CD14-positive monocyte (primary cell): ENCODE measurements around the gene SANBR. TPM values are rescaled to one million over a fixed set of nuclear protein-coding genes. Genes with fewer than 3 reads are reported as not detected.

Source experiments
- DNase-seq, 3 donors: peaks; one replicate each; pipeline ENCODE4 v3.0.0-alpha.2; 2011 to 2022
- H2AFZ ChIP-seq: 2 replicates; pipeline ENCODE4 v1.6.0; 2012; ENCODE audit warnings: mild to moderate bottlenecking, low read depth, low read length, inconsistent platforms; ENCODE audit not compliant: insufficient read depth, poor library complexity, severe bottlenecking
- H3K27ac ChIP-seq, 2 donors: 1 replicate in 1 of 2; 2 replicates in 1 of 2; pipeline ENCODE4 v1.5.1; 2012 to 2013; ENCODE audit warnings: low read length in 2 of 2, control low read depth in 1 of 2, inconsistent platforms in 1 of 2, low read depth in 1 of 2, mild to moderate bottlenecking in 1 of 2
- H3K27me3 ChIP-seq, 2 donors: one replicate each; pipeline versions ENCODE4 v1.6.0 to v1.6.1; 2011 to 2013; ENCODE audit warnings: low read length in 2 of 2; ENCODE audit not compliant: control insufficient read depth in 2 of 2, insufficient read depth in 2 of 2
- H3K36me3 ChIP-seq, 2 donors: replicated peaks in 1 of 2; 1 replicate in 1 of 2; 2 replicates in 1 of 2; pipeline versions ENCODE4 v1.5.1 to v1.6.1; 2012 to 2013; ENCODE audit warnings: low read length in 2 of 2, control low read depth in 1 of 2, inconsistent platforms in 1 of 2, mild to moderate bottlenecking in 1 of 2; ENCODE audit not compliant: insufficient read depth in 2 of 2, control insufficient read depth in 1 of 2
- H3K4me1 ChIP-seq, 2 donors: 1 replicate in 1 of 2; 2 replicates in 1 of 2; pipeline versions ENCODE4 v1.5.1 to v1.6.1; 2012 to 2013; ENCODE audit warnings: low read length in 2 of 2, control low read depth in 1 of 2, inconsistent platforms in 1 of 2, mild to moderate bottlenecking in 1 of 2, moderate library complexity in 1 of 2; ENCODE audit not compliant: insufficient read depth in 2 of 2, control insufficient read depth in 1 of 2
- H3K4me2 ChIP-seq: replicated peaks from 2 replicates; pipeline ENCODE3; 2012; ENCODE audit warnings: low read length, moderate library complexity, mild to moderate bottlenecking; ENCODE audit not compliant: poor library complexity, severe bottlenecking; ENCODE audit errors: extremely low read depth
- H3K4me3 ChIP-seq, 3 experiments: fragments of 200-600 bp in 1 of 3; sonication (generic) in 1 of 3; replicated peaks in 1 of 3; 1 replicate in 2 of 3; 2 replicates in 1 of 3; pipeline ENCODE4 v1.5.1; 2011 to 2013; ENCODE audit warnings: low read length in 3 of 3, mild to moderate bottlenecking in 3 of 3, control low read depth in 2 of 3, low read depth in 2 of 3, inconsistent platforms in 1 of 3, moderate library complexity in 1 of 3
- H3K79me2 ChIP-seq: 2 replicates; pipeline ENCODE4 v1.6.0; 2012; ENCODE audit warnings: mild to moderate bottlenecking, control low read depth, inconsistent platforms, low read length, moderate library complexity; ENCODE audit not compliant: insufficient read depth
- H3K9ac ChIP-seq: 2 replicates; pipeline ENCODE4 v1.6.0; 2017; ENCODE audit warnings: low read length, mild to moderate bottlenecking; ENCODE audit not compliant: insufficient read depth, poor library complexity, severe bottlenecking
- H3K9me3 ChIP-seq, 2 donors: replicated peaks in 1 of 2; 1 replicate in 1 of 2; 2 replicates in 1 of 2; pipeline versions ENCODE4 v1.5.1 to v1.6.1; 2012 to 2013; ENCODE audit warnings: low read length in 2 of 2, control low read depth in 1 of 2; ENCODE audit not compliant: control insufficient read depth in 1 of 2, insufficient read depth in 1 of 2
- H4K20me1 ChIP-seq: 2 replicates; pipeline ENCODE4 v1.6.0; 2012; ENCODE audit warnings: mild to moderate bottlenecking, low read length, control low read depth, moderate library complexity; ENCODE audit not compliant: insufficient read depth
- H3K27ac Mint-ChIP-seq, 7 donors: one replicate each; pipeline ENCODE4 v1.8.0; 2020; ENCODE audit warnings: mild to moderate bottlenecking in 7 of 7, mixed read lengths in 7 of 7, moderate library complexity in 6 of 7, inconsistent platforms in 2 of 7
- H3K27me3 Mint-ChIP-seq, 3 donors: one replicate each; pipeline ENCODE4 v1.8.0; 2021 to 2022; ENCODE audit warnings: low read depth in 3 of 3, mild to moderate bottlenecking in 3 of 3, mixed read lengths in 3 of 3, moderate library complexity in 3 of 3, inconsistent platforms in 1 of 3
- H3K36me3 Mint-ChIP-seq, 2 donors: one replicate each; pipeline ENCODE4 v1.8.0; 2020; ENCODE audit warnings: mixed read lengths in 2 of 2, inconsistent platforms in 1 of 2, mild to moderate bottlenecking in 1 of 2
- H3K4me1 Mint-ChIP-seq: one replicate; pipeline ENCODE4 v1.8.0; 2020; ENCODE audit warnings: mild to moderate bottlenecking, mixed read lengths
- H3K4me3 Mint-ChIP-seq, 2 donors: one replicate each; pipeline ENCODE4 v1.8.0; 2020; ENCODE audit warnings: mild to moderate bottlenecking in 2 of 2, mixed read lengths in 2 of 2, moderate library complexity in 1 of 2
- H3K9me3 Mint-ChIP-seq, 7 donors: one replicate each; pipeline ENCODE4 v1.8.0; 2020 to 2022; ENCODE audit warnings: mixed read lengths in 7 of 7, mild to moderate bottlenecking in 6 of 7, moderate library complexity in 6 of 7, inconsistent platforms in 2 of 7
- CTCF ChIP-seq: fragments of 200-600 bp; IDR thresholded peaks from one replicate; pipeline ENCODE4 v1.8.0; 2022; ENCODE audit warnings: antibody characterized with exemption, mild to moderate bottlenecking
- WGBS: methylation state at CpG from one replicate; pipeline ENCODE4 v1.1.5; 2013; ENCODE audit warnings: missing lambda C conversion rate; ENCODE audit not compliant: insufficient coverage; 5-methylcytosine and 5-hydroxymethylcytosine counted together
- intact Hi-C, 2 donors: fragments of 100-400 bp; cut with micrococcal nuclease; formaldehyde crosslinking; loops; one replicate each; pipeline versions ENCODE4 v1.15.0 to v1.15.1; 2023
- polyA plus RNA-seq, 3 donors: library from polyadenylated mRNA; depleted of rRNA in 1 of 3; unstranded in 2 of 3; stranded (reverse) in 1 of 3; fragments of 300-500 nt in 2 of 3; fragments of >200 nt in 1 of 3; fragmentation: Illumina TruSeq in 2 of 3; gene quantifications; 1 replicate in 2 of 3; 2 replicates in 1 of 3; pipeline ENCODE4 v1.2.3, GENCODE V29; 2012 to 2021

SANBR gene
- polyA plus RNA-seq, 3 donors, result 1.9 to 3.5 (median 3.4) TPM

- no peak overlapping the region for H3K27ac ChIP-seq
- H3K9me3 Mint-ChIP-seq, result peaks cover 0 to 2% (median 0%) of the 10 kb centered on the region in 7 donors
- H4K20me1 ChIP-seq, result no peaks in the 10 kb centered on the region
- peaks cover 26 to 44% of the 10 kb centered on the region in 2 donors for H3K36me3 Mint-ChIP-seq
- DNase-seq, result no peak
- no peaks in the 10 kb centered on the region for H3K27me3 ChIP-seq
- H3K79me2 ChIP-seq, result no peaks in the 10 kb centered on the region
- 93% methylated on average over 5 of the region's 8 CpGs for WGBS
- no peak overlapping the region for H3K27ac Mint-ChIP-seq
- no peak overlapping the region for H2AFZ ChIP-seq
- no peak overlapping the region for H3K9ac ChIP-seq
- TF ChIP-seq CTCF, result no peak
- no peak overlapping the region for H3K4me3 Mint-ChIP-seq
- no peak overlapping the region for H3K4me3 ChIP-seq
- no peaks in the 10 kb centered on the region for H3K4me1 ChIP-seq
- H3K9me3 ChIP-seq, result no peaks in the 10 kb centered on the region
- H3K36me3 ChIP-seq, result peaks cover 2 to 34% of the 10 kb centered on the region in 2 donors
- H3K27me3 Mint-ChIP-seq, result no peaks in the 10 kb centered on the region
- H3K4me1 Mint-ChIP-seq, result no peaks in the 10 kb centered on the region
- intact Hi-C loops, result no loop called here
- H3K4me2 ChIP-seq, result no peak overlapping the region
Measured at GRCh38 chr2:61091485-61091884, 25.8 kb downstream of the SANBR start.

GRCh38 chr2:61096438-61096837 lies 30.8 kb downstream of the SANBR start:
- Mint-ChIP-seq H3K4me1 (no peaks in the 10 kb centered on the region), H3K36me3 (peaks cover 13 to 18% of the 10 kb centered on the region in 2 donors), H3K27ac (peak overlapping the region in 1 of 7 donors; percentile 41), H3K9me3 (peaks cover 0 to 2% (median 0%) of the 10 kb centered on the region in 7 donors), H3K27me3 (no peaks in the 10 kb centered on the region), H3K4me3 (no peak overlapping the region)
- no peaks in the 10 kb centered on the region for H3K9me3 ChIP-seq
- no peak overlapping the region for H3K27ac ChIP-seq
- no peaks in the 10 kb centered on the region for H4K20me1 ChIP-seq
- H3K4me1 ChIP-seq, result no peaks in the 10 kb centered on the region
- H3K27me3 ChIP-seq, result no peaks in the 10 kb centered on the region
- H2AFZ ChIP-seq, result no peak overlapping the region
- no peak for TF ChIP-seq CTCF
- no peak overlapping the region for H3K9ac ChIP-seq
- H3K36me3 ChIP-seq, result peaks cover 0 to 2% of the 10 kb centered on the region in 2 donors
- intact Hi-C loops, result no loop called here
- no peak overlapping the region for H3K4me3 ChIP-seq
- H3K79me2 ChIP-seq, result no peaks in the 10 kb centered on the region
- 100% methylated on average over 1 of the region's 3 CpGs for WGBS
- H3K4me2 ChIP-seq, result no peak overlapping the region
- no peak for DNase-seq
